Mesothelial cell of epicardium (in vitro differentiated cells): ENCODE data around the gene FOXF1. TPM values are rescaled to one million over a fixed set of nuclear protein-coding genes. Genes with fewer than 3 reads are reported as not detected.

Experiments used
- DNase-seq, 2 experiments: peaks; one replicate each; pipeline ENCODE4 v3.0.0; 2021; ENCODE audit warnings: low spot score in 2 of 2; ENCODE audit not compliant: unreplicated experiment in 2 of 2
- H3K27ac Mint-ChIP-seq: 2 replicates; pipeline ENCODE4 v1.8.0; 2021; ENCODE audit warnings: mixed read lengths
- H3K27me3 Mint-ChIP-seq: 2 replicates; pipeline ENCODE4 v1.8.0; 2021; ENCODE audit warnings: low read depth, mixed read lengths
- H3K36me3 Mint-ChIP-seq: 2 replicates; pipeline ENCODE4 v1.8.0; 2021; ENCODE audit warnings: mixed read lengths
- H3K4me1 Mint-ChIP-seq: 2 replicates; pipeline ENCODE4 v1.8.0; 2021; ENCODE audit warnings: mixed read lengths
- H3K4me3 Mint-ChIP-seq: 2 replicates; pipeline ENCODE4 v1.8.0; 2021; ENCODE audit warnings: mild to moderate bottlenecking, moderate library complexity, mixed read lengths
- H3K9me3 Mint-ChIP-seq: 2 replicates; pipeline ENCODE4 v1.8.0; 2021; ENCODE audit warnings: mixed read lengths
- total RNA-seq: library from RNA; stranded (reverse); gene quantifications from 3 replicates; pipeline ENCODE4 v1.2.1, GENCODE V29; 2021
- TF ChIP-seq, protein P1 (sequence below): fragments of 200-600 bp; sonication (generic); IDR thresholded peaks from one replicate; pipeline ENCODE4 v1.5.0; 2021; ENCODE audit warnings: antibody characterized with exemption; ENCODE audit not compliant: unreplicated experiment

The FOXF1 gene
- total RNA-seq, 1 donor from 2014 or later, result 1.9 TPM

DNA sequence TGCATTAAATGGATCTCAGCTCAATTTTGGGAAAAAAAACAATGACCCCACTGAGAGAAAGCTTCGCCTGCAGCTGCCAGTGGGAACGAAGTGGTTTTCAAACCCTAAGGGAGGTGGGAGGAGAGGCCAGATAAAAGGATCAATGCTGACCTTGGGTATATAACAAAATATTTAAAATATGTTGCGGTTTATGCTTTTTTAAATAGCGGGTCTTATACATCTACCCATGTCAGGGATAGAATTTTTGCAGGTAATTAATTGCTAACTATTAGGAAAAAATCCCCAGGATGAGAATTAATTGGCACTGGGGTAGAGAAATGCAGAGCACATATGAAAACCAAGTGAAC is 10.9 kb upstream of the FOXF1 start:
- no peak overlapping the region for H3K4me3 Mint-ChIP-seq
- no peaks in the 10 kb centered on the region for H3K36me3 Mint-ChIP-seq
- peaks cover 97% of the 10 kb centered on the region for H3K27me3 Mint-ChIP-seq
- peaks cover 11% of the 10 kb centered on the region for H3K4me1 Mint-ChIP-seq
- DNase-seq, result no peak
- H3K9me3 Mint-ChIP-seq, result no peaks in the 10 kb centered on the region
- TF ChIP-seq, protein P1, sequence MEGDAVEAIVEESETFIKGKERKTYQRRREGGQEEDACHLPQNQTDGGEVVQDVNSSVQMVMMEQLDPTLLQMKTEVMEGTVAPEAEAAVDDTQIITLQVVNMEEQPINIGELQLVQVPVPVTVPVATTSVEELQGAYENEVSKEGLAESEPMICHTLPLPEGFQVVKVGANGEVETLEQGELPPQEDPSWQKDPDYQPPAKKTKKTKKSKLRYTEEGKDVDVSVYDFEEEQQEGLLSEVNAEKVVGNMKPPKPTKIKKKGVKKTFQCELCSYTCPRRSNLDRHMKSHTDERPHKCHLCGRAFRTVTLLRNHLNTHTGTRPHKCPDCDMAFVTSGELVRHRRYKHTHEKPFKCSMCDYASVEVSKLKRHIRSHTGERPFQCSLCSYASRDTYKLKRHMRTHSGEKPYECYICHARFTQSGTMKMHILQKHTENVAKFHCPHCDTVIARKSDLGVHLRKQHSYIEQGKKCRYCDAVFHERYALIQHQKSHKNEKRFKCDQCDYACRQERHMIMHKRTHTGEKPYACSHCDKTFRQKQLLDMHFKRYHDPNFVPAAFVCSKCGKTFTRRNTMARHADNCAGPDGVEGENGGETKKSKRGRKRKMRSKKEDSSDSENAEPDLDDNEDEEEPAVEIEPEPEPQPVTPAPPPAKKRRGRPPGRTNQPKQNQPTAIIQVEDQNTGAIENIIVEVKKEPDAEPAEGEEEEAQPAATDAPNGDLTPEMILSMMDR, result no peak
- H3K27ac Mint-ChIP-seq, result no peak overlapping the region

DNA sequence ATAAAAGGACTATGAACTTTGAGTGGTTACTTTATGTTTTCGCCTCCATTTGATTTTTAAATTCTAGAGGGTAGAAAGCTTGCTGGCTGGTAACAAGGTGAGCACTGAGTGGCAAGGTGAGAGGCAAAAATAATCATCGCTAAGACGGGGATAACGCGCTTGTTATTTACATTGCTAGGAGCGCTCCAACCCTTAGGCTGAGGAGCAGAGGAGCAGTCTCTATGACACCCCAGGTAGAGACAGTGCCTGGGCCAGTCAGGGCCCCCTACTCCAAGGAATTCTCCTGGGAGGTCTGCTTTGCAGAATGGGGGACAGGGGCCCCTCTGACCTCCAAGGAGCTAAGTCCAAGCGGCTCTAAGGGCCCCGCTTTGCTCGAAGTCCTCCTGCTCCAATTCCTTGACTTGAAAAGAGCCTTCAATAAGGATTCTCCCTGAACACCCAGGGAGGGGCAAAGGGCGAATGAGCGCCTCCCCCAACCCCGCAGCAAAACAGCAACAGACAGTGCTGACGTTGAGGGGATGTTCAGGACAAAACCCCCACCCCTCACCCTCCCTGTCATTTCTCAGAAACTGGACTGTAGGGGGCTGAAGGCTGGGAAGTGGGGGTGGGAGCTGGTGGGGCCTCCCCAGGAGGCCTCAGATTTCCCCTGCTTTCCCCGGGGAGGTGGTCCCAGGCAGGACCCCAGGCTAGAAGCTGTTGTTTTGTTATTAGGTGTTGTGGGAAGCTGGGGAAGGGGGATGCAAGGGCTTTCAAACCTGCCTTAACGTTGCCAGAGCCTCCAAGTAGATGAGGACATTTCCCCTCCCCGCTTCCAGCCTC is 10.2 kb upstream of the FOXF1 start:
- TF ChIP-seq, protein P1, result no peak
- peaks cover 97% of the 10 kb centered on the region for H3K27me3 Mint-ChIP-seq
- H3K9me3 Mint-ChIP-seq, result no peaks in the 10 kb centered on the region
- peaks cover 12% of the 10 kb centered on the region for H3K4me1 Mint-ChIP-seq
- no peak for DNase-seq
- H3K4me3 Mint-ChIP-seq, result no peak overlapping the region
- H3K27ac Mint-ChIP-seq, result no peak overlapping the region
- H3K36me3 Mint-ChIP-seq, result no peaks in the 10 kb centered on the region

DNA sequence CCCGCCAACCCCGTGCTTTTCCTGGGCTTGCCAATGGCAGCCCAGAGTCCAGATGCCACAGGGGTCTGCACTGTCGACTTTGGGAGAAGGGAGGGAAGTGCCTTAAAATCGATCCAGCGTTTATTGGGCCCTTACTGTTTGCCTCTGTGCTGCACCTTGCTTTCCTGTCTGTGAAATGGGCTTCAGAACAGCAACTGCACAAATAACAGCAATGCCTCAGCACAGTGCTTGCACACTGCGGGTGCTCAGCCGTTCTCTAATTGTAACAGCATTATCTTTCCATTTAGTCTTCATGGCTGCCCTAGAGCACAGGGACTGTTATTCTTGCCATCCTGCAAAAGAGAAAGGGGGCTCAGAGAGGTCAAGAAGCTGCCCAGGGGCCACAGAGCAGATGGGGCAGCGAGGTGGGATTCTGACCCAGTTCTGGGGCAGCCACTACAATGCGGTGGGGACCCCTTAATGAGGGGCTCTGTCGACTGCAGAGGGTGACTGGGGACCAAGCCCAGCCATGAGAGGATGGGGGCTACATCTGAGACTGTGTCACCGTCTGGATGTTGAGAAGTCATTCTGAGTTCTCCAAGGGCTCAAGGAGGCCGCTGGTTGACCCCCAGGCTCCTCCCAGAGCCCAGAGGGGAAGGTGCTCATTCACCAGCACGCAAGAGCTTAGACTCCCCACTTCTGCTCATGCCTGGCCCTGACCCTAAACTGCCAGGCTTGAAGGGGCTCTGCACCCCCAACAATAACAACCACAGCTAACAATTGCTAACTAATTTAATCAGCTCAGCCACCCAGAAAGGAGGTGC is 9.4 kb upstream of the FOXF1 start:
- DNase-seq, result no peak
- Mint-ChIP-seq H3K4me3 (no peak overlapping the region), H3K4me1 (peaks cover 16% of the 10 kb centered on the region), H3K36me3 (no peaks in the 10 kb centered on the region), H3K27me3 (peaks cover 95% of the 10 kb centered on the region), H3K9me3 (no peaks in the 10 kb centered on the region), H3K27ac (no peak overlapping the region)
- TF ChIP-seq, protein P1, result no peak

DNA sequence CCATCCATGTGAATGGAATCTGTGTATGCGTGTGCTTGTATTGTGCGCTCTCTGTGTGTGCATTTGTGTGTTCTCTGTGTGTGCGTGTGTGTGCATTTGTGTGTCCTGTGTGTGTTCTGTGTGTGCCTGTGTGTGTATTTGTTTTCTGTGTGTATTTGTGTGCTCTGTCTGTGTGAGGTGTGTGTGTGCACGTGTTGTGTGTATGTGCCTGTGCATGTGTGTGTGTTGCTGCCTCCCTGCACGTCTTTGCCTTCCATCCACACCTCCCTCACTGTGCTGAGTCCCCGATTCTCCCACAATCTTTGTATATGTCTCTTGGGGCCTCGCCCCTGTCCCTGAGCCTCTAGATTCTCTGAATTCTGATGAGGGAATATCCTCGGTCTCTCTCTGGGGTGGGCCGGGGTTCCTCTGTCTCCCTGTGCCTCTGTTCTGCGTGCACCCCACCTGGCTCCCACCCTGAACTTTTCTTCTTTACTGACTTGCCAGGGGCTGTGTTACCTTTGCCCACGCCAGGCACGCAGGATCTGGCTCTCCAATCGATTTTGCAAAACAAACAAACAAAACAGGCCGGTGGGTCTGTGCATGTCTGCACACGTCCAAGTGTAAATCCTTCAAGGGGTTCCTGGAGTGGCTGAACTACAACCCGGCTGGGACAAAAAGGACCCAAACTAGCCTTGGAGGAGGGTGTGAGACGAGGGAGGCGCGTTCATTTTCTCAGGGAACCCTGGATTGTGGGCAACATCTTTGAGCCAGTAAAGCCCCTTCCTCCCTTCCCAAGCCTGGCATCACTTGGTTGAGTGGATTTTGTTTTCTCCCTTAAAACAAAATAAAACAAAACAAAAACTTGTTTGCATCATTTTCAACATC is 8.1 kb upstream of the FOXF1 start:
- DNase-seq, result no peak
- Mint-ChIP-seq H3K27me3 (peaks cover 96% of the 10 kb centered on the region), H3K4me3 (no peak overlapping the region), H3K27ac (no peak overlapping the region), H3K4me1 (peaks cover 17% of the 10 kb centered on the region), H3K36me3 (no peaks in the 10 kb centered on the region), H3K9me3 (no peaks in the 10 kb centered on the region)
- TF ChIP-seq, protein P1, result no peak
